Central memory CD8-positive, alpha-beta T cell (primary cell): ENCODE measurements around the gene FAM131A.

ENCODE experiments used
- ATAC-seq: fragments of 150-1000 bp; cut with Tn5 transposase; replicated peaks from 2 replicates; pipeline ENCODE4 v1.10.0; 2022; ENCODE audit warnings: mild to moderate bottlenecking, moderate FRiP score, moderate number of reproducible peaks; ENCODE audit not compliant: poor library complexity, severe bottlenecking; ENCODE audit errors: extremely low read depth
- DNase-seq, 2 donors: peaks; one replicate each; pipeline ENCODE4 v3.0.0; 2021; ENCODE audit warnings: low spot score in 2 of 2
- H3K27ac Mint-ChIP-seq: one replicate; pipeline ENCODE4 v1.8.0; 2022; ENCODE audit warnings: low read depth, mild to moderate bottlenecking, moderate library complexity, mixed read lengths
- H3K27me3 Mint-ChIP-seq: one replicate; pipeline ENCODE4 v1.8.0; 2022; ENCODE audit warnings: mixed read lengths
- H3K36me3 Mint-ChIP-seq: one replicate; pipeline ENCODE4 v1.8.0; 2022; ENCODE audit warnings: mild to moderate bottlenecking, moderate library complexity, mixed read lengths; ENCODE audit not compliant: insufficient read depth
- H3K4me1 Mint-ChIP-seq: one replicate; pipeline ENCODE4 v1.8.0; 2022; ENCODE audit warnings: mixed read lengths
- H3K4me3 Mint-ChIP-seq: one replicate; pipeline ENCODE4 v1.8.0; 2022; ENCODE audit warnings: mild to moderate bottlenecking, moderate library complexity, mixed read lengths
- H3K9me3 Mint-ChIP-seq: one replicate; pipeline ENCODE4 v1.8.0; 2022; ENCODE audit warnings: mixed read lengths

The FAM131A gene

DNA sequence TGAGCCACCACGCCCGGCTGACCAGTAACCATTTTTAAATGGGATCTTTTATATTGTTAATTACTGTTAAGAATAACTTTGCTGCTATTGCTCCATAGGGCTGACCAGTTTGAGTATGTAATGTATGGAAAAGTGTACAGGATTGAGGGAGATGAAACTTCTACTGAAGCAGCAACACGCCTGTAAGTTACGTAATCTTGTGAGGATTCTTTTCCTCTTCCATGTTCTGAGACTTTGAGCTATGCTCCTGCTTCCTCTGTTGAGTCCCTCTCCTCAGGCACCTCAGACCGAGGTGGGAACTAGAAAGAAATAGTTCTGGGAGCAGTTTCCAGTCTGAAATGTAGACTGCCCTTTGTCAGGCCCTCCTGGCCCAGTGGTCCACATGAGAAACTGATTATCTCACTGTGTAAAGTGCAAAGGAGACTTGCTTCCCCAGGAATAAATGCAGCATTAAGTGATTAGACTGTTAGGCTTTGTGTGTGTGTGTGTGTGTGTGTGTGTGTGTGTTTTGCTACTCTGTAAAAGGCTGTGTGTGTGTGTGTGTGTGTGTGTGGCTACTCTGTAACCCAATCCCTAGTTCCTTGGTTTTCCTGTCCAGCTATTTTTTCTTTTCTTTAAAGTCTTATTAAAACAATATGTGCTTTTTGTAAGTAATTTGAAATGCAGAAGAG, 29.4 kb downstream of the FAM131A start:
- Mint-ChIP-seq H3K27ac (no peak overlapping the region), H3K9me3 (no peaks in the 10 kb centered on the region), H3K27me3 (no peaks in the 10 kb centered on the region), H3K36me3 (peaks cover 30% of the 10 kb centered on the region), H3K4me3 (no peak overlapping the region), H3K4me1 (peaks cover 39% of the 10 kb centered on the region)
- DNase-seq (no peak), ATAC-seq (no peak)

DNA sequence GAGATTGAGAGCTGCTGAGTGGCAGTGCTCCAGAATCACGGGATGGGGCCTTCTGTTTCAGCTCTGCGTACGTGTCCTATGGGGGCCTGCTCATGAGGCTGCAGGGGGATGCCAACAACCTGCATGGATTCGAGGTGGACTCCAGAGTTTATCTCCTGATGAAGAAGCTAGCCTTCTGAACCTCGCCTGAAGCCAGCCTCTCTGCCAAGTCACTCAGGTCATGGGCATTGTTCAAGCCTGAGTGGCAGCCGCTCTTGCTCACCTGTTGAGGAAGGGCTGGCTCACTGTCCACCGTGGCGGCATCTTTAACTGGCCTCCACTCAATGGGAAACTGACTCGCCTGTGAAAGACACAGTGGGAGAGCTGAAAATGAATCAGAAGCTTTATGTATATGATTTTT, 30.7 kb downstream of the FAM131A start:
- no peak overlapping the region for H3K4me3 Mint-ChIP-seq
- ATAC-seq (no peak), DNase-seq (no peak)
- peaks cover 36% of the 10 kb centered on the region for H3K4me1 Mint-ChIP-seq
- H3K9me3 Mint-ChIP-seq: no peaks in the 10 kb centered on the region
- no peak overlapping the region for H3K27ac Mint-ChIP-seq
- H3K36me3 Mint-ChIP-seq: peaks cover 28% of the 10 kb centered on the region
- no peaks in the 10 kb centered on the region for H3K27me3 Mint-ChIP-seq

DNA sequence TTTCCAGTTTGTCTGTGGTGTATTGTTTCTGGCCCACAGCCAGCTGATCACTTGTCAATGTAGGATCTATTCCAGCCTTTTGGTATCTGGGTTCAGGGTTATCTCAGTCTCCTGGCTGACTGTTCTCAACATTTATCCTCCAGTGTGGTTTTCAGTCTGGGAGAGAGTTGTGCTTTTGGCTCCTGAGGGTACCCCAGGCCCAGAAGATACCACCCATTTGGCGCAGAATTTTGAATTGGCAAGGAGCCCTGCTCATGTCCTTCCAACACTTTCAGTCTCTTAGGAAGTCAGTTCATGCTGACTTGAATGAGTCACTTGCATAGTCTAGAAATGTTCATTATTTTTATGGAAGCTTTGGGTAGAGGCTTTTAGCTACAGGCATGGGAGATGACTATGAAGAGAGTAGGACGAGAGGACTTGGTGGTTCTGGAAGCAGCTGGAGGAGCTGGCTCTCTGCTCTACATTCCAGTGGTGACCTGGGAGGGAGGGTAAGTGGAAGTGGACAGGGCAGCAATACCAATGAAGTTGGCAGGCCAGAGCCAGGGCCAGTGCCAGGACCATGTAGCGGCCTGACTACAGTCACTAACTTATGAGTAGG, 31.3 kb downstream of the FAM131A start:
- no peaks in the 10 kb centered on the region for H3K9me3 Mint-ChIP-seq
- peaks cover 31% of the 10 kb centered on the region for H3K4me1 Mint-ChIP-seq
- no peaks in the 10 kb centered on the region for H3K27me3 Mint-ChIP-seq
- no peak overlapping the region for H3K27ac Mint-ChIP-seq
- H3K36me3 Mint-ChIP-seq: peaks cover 23% of the 10 kb centered on the region
- DNase-seq (no peak), ATAC-seq (no peak)
- H3K4me3 Mint-ChIP-seq: no peak overlapping the region

DNA sequence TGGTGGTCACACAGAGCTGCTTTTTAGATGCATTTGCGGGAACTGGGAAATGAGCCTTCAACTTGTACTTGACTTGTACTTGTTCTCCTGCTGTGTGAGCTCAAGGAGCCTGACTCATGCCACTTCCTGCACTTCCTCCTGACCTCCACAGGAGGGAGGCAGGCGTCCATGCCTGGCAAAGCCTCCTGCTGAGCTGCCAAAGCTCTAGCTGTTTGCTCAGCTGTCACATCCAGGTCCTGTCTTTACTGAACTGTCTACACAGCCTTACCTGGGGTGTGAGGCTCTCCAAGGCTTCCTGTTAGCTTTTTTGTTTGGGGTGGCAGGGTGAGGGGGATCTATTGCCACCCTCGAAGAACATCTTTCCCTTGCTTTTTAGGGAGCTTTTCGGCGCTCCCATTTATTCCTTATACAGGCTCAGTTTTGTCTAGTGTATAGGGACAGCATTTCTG, 34.2 kb downstream of the FAM131A start:
- no peak for DNase-seq
- Mint-ChIP-seq H3K4me1 (peaks cover 15% of the 10 kb centered on the region), H3K4me3 (no peak overlapping the region), H3K27ac (no peak overlapping the region), H3K9me3 (no peaks in the 10 kb centered on the region), H3K27me3 (peaks cover 21% of the 10 kb centered on the region), H3K36me3 (peaks cover 14% of the 10 kb centered on the region)
- peak; percentile 77 for ATAC-seq

DNA sequence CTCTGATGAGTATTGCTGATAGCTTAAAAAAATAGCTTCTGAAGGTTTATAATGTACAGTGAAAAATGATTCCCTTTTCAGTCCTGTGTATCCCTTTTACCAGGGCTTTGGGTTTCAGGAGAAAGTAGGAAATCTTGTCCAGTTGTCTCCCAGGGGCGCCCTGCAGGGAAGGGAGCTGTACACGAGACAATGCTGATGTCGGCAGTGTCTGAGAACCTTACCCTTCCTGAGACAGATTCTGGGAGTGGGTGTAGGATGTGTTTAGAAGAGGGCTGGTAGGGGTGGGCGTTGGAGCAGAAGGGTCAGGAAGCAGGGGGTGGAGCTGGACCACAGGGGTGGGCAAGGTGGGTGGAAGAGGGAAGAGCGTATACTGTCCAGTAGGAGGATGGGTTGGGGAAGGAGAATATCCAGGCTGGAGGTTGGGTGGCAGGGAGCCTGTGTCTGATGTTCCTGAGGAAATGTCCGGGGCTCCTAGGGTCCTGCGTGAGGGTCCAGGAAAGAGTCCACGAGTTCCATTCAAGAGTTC, 35.0 kb downstream of the FAM131A start:
- DNase-seq (no peak), ATAC-seq (no peak)
- Mint-ChIP-seq H3K4me3 (no peak overlapping the region), H3K9me3 (no peaks in the 10 kb centered on the region), H3K27ac (no peak overlapping the region), H3K27me3 (peaks cover 29% of the 10 kb centered on the region), H3K36me3 (peaks cover 10% of the 10 kb centered on the region), H3K4me1 (peaks cover 8% of the 10 kb centered on the region)

DNA sequence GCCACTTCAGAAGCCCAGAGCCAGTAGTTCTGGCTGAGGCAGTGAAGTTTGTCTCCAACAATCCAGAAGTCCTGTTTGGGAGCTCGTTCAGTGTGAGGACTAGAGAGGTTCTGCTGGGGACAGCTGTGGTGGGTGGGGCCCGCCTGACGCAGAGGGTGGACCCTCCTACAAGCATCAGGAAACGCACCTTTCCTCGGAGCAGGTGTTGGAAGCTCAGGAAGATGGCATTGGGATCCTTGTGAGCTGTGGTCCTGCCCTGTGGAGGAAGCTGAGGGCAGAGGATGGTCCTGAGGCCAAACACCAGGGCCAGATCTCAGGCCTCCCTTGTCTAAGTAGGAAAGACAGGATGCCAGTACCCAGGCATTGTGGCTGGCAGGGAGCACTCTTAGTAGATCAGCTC, 35.5 kb downstream of the FAM131A start:
- Mint-ChIP-seq H3K27ac (no peak overlapping the region), H3K4me1 (peaks cover 8% of the 10 kb centered on the region), H3K9me3 (no peaks in the 10 kb centered on the region)

DNA sequence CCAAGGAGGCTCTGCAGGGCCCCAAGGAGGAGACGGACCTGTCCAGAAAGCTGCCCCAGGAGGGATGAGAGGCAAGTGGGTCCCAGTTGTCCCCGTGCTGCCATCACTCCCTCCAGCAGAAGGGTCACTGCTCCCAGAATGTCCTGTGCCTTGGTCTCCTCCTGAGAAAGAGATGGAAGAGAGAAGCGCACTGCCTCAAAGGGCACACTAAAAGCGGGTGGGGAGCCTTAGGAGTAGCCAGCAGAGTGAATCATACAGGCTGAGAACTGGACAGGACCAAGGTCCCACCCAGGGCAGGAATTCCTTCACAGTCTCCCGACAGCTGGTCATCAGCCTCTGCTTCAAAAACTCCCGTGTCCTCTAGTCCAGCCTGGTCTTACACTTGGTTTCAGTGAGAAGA, 36.0 kb downstream of the FAM131A start:
- no peak overlapping the region for H3K27ac Mint-ChIP-seq
- H3K9me3 Mint-ChIP-seq: no peaks in the 10 kb centered on the region
- peaks cover 39% of the 10 kb centered on the region for H3K27me3 Mint-ChIP-seq
- no peak overlapping the region for H3K4me3 Mint-ChIP-seq
- ATAC-seq (no peak), DNase-seq (no peak)
- H3K36me3 Mint-ChIP-seq: peaks cover 6% of the 10 kb centered on the region
- peaks cover 8% of the 10 kb centered on the region for H3K4me1 Mint-ChIP-seq

More for the DNA sequence above, 35.5 kb downstream of the FAM131A start:
- DNase-seq: no peak
- no peak overlapping the region for H3K4me3 Mint-ChIP-seq
- no peak for ATAC-seq
- peaks cover 9% of the 10 kb centered on the region for H3K36me3 Mint-ChIP-seq
- peaks cover 34% of the 10 kb centered on the region for H3K27me3 Mint-ChIP-seq

DNA sequence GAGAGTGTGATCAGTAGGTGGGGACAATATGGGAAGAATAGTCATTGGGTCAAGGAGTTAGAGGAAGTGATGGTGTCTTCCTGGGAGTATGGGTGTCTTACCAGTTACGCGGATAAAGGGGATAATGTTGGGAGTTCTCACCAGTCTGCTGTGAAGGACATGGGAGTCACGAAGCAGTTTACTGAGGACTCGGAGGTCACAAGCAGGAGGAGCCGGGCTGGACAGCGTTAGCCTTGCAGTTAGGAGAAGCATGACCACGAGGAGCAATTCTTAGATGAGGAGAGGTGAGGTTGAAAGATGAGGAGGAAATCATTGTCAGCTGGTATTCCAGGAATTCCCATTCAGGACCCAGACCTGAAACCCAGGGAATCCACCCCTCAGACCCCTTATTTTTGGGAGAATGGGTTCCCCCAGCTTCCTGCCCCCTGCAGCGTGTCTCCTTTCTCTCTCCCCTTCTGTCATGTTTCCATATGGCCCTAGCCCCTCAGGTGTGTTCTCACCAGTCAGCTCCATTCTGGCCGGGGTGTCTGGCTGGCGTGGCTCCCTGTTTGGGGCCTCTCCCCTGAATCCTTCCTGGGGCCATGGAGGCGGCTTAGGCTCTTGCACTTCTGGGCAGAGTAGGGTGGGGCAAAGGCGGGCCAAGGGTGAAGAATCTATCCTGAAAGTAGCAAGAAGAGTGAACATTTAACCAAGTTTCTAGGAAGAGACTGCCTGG, 38.5 kb downstream of the FAM131A start:
- Mint-ChIP-seq H3K27ac (no peak overlapping the region), H3K4me1 (peaks cover 8% of the 10 kb centered on the region), H3K27me3 (peaks cover 52% of the 10 kb centered on the region), H3K9me3 (no peaks in the 10 kb centered on the region), H3K4me3 (no peak overlapping the region), H3K36me3 (no peaks in the 10 kb centered on the region)
- ATAC-seq: no peak
- DNase-seq: no peak

DNA sequence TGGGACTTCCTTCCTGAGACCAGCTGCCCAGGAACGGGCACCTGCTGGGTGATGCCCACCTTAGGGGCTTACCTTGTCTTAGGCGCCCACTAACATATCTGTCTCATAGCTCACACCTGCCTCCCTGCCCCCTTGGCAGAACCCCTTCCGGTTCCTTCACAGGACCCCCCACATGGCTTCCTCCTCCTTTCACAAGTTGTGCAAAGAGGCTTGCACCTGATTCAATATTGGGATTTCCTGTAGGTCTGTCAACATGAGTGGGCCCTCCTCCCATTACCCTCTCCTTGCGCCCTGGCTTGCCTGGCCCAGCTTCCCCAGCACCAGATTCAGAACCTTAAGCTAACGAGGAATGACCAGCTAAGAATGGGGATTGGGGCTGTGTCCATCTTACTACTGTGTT, 40.0 kb downstream of the FAM131A start:
- no peak overlapping the region for H3K27ac Mint-ChIP-seq

DNA sequence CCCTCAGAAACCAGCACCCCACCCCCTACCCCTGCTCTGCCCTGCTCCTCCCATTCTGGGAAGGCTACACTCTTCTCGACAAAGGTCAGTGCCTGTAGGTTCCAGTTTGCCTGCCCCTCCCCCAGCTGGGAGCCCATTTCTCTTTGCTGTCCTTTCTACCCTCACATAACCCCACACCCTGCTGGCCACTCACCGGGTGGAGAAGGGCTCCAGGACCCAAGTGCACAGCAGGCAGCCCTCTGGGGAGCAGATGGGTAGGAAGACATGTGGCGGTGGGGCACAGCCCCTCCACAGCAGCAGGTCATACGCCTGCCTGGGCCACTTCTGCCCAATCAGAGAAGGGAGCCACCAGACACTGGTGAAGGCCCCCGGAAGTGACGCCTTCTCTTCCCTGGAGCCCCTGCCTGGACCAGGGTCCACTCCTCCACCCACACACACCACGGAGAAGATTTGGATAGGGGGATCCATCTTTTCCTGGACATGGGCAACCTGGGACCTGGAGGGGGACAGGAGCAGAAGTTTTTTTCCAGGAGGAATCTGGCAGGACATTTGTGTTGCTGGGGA, 40.6 kb downstream of the FAM131A start, which contains the start of gene THPO:
Gene THPO, minus strand, starts transcription at position 326 of the 564 bp plus-strand sequence. CDS start 1,948 bp downstream, outside the sequence.
- H3K36me3 Mint-ChIP-seq: peaks cover 2% of the 10 kb centered on the region
- H3K4me3 Mint-ChIP-seq: peak within 1 kb of the TSS; percentile 67

More for the DNA sequence above, 40.0 kb downstream of the FAM131A start:
- no peaks in the 10 kb centered on the region for H3K4me1 Mint-ChIP-seq
- H3K4me3 Mint-ChIP-seq: no peak overlapping the region
- no peak for DNase-seq
- ATAC-seq: no peak
- H3K9me3 Mint-ChIP-seq: no peaks in the 10 kb centered on the region
- peaks cover 62% of the 10 kb centered on the region for H3K27me3 Mint-ChIP-seq
- no peaks in the 10 kb centered on the region for H3K36me3 Mint-ChIP-seq

DNA sequence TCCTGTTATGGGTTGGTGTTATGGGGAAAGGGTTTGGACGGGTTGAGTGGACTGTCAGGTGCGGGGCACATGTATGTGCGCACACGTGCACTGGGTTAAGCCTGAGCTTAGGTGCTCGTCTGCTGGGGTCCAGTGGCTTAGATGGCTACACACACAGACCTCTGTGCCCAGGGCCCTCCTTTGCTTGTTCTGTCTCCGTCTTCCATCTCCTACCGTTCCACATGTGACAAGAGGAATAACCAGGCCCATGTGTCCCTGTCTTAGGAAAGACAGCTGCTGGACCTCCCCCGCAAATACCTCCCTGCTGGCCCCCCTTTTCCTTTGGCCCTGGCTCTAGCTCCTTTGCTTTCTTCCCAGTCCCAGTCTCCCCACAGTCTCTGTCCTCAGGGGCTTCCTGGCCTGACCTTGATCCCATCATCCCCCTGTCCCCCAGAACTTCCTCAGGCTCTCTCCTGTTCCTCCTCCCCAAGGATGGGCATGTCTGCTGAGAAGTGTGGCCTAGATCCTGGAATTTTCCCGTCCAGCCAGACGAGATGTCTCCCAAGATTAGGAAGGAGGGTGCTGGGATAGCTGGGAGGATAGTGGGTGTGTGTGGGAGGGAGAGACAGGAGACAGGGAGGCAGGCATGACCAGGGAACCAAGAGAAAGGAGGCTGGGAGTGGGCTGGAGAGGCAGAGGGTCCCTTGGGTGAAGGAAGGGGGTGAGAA, 41.4 kb downstream of the FAM131A start:
- H3K36me3 Mint-ChIP-seq: peaks cover 2% of the 10 kb centered on the region
- H3K9me3 Mint-ChIP-seq: no peaks in the 10 kb centered on the region
- H3K27me3 Mint-ChIP-seq: peaks cover 75% of the 10 kb centered on the region
- peak overlapping the region; percentile 67 for H3K4me3 Mint-ChIP-seq
- H3K27ac Mint-ChIP-seq: no peak overlapping the region
- DNase-seq (no peak), ATAC-seq (no peak)
- no peaks in the 10 kb centered on the region for H3K4me1 Mint-ChIP-seq

More for the DNA sequence above, 40.6 kb downstream of the FAM131A start, which contains the start of gene THPO:
- DNase-seq: no peak
- H3K4me1 Mint-ChIP-seq: no peaks in the 10 kb centered on the region
- no peaks in the 10 kb centered on the region for H3K9me3 Mint-ChIP-seq
- no peak for ATAC-seq
- H3K27me3 Mint-ChIP-seq: peaks cover 68% of the 10 kb centered on the region
- H3K27ac Mint-ChIP-seq: no peak within 1 kb of the TSS
